Thyroid gland (tissue), 4 donors: ENCODE results near the gene GRB10.

ENCODE experiments used
- CTCF ChIP-seq, 6 experiments: fragments of 200-600 bp in 3 of 6; fragments of 450-650 bp in 3 of 6; sonication (generic) in 3 of 6; IDR thresholded peaks; one replicate each; pipeline ENCODE4 v1.5.1; 2016 to 2019; ENCODE audit warnings: antibody characterized with exemption in 6 of 6, mild to moderate bottlenecking in 2 of 6, inconsistent platforms in 1 of 6, moderate library complexity in 1 of 6
- POLR2A ChIP-seq, 2 donors: fragments of 450-650 bp; IDR thresholded peaks; one replicate each; pipeline ENCODE4 v1.6.1; 2017; ENCODE audit warnings: antibody characterized with exemption in 2 of 2, mild to moderate bottlenecking in 2 of 2, moderate library complexity in 1 of 2

- no peak for TF ChIP-seq CTCF (IDR thresholded peaks at IDR 0.05)
- TF ChIP-seq POLR2A (IDR thresholded peaks at IDR 0.05) = no peak
Measured at GRCh38 chr7:50605059-50605458, 177.6 kb downstream of the GRB10 start.
